ENCODE data around the gene ABLIM2. TPM values are rescaled to one million over a fixed set of nuclear protein-coding genes. Genes with fewer than 3 reads are reported as not detected.

The ABLIM2 gene
- total RNA-seq, 1 donor from 2014 or later = 3.6 TPM

DNA sequence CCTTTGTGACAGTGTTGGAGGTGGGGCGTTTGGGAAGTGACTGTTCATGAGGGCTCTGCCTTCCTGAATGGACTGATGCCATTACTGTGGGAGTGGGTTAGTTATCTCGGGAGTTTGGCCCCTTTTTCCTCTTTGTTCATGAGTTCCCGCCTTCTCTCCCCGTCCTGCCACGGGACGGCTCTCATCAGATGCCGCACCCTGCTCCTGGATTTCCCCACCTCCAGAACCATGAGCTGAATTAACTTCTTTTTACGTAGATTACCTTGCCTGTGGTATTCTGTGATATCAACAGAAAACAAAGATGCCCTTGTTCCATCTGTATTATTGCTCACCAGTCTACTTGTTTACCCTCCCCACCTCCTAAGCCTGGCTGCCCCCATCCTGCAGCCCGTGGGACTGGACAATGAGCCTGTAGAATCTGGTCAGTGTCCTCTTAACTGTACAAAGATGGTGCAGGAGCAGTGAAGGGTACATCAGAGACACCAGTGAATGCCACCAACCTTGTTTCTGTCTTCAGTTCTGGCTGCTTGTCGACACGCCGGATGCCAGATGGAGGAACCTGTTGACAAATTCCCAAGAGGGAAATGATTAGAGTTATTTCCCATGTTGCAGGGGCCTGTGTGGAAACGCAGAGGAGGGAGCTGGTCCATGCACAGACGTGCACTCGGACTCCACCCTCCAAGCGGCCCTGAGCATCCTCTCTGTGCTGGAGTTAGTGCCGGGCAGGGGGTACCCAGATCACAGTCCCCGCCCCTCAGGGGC is 104.7 kb downstream of the ABLIM2 start:
- DNase-seq (ENCODE audit: low spot score) (no peak), ATAC-seq (no peak)

DNA sequence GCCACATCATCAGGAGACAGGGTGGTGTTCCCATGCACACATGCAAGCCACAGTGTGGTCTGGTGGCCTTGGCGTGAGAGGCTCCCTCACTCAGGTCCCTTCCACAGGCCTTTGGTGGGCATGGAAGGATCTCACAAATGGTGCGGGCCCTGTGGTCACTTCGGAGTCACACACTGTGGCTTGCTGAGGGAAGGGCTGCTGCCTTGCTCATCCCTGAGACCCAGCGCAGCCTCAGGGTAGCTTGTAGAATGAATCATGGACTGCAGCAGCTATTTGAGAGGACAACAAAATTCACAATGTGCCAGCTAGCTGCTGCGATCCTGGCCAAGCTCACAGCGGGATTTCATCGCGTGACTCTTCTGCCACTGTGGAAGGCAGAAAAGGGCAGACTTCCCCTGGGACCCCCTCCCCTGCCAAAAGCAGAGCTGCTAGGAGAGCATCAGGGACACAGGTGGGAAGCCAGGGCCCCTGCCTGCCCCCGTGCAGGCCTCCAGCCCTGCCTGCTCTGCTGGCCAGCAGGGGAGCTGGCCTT is 106.4 kb downstream of the ABLIM2 start:
- ATAC-seq (no peak), DNase-seq (ENCODE audit: low spot score) (no peak)

DNA sequence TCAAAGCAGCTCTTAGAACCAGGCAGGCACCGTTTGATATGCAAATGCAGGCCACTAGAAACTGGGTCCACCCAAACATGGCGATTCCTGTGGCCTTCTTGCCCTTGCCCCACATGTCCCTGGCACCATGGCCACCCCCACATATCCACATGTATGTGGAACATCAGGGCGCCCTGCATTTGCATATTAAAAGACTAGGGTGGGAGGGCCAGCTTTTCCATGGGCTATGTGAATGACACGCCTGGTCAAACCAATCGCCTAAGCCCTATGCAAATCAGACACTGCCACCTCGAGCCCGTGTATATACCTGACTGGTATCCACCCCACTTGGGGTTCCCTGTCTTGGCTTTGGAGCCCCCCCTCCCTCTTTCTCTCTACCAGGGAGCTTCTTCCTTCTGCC is 107.0 kb downstream of the ABLIM2 start:
- ATAC-seq (no peak), DNase-seq (ENCODE audit: low spot score) (no peak)

GRCh38 chr4:8050555-8051206 is 107.9 kb downstream of the ABLIM2 start:
- DNase-seq (ENCODE audit: low spot score) (peak; percentile 85), ATAC-seq (peak; percentile 96)

DNA sequence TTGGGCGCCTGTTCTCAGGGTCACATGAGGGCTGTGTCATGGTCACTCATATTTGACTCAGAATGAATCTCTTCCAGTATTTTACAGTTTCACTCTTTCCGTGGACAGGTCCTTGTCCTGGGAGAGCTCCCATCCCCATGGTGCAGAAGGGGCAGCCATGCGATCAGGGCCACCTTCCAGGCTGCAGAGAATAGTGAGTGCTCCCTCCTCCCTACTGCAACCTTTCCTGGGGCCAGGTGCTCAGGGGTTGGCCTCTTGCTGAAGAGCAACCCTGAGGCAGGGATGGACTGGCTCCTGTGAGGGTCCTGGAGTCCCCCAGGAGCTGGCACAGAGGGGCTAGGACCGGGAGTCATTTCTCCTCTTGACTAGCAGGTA is 108.4 kb downstream of the ABLIM2 start:
- ATAC-seq = no peak

DNA sequence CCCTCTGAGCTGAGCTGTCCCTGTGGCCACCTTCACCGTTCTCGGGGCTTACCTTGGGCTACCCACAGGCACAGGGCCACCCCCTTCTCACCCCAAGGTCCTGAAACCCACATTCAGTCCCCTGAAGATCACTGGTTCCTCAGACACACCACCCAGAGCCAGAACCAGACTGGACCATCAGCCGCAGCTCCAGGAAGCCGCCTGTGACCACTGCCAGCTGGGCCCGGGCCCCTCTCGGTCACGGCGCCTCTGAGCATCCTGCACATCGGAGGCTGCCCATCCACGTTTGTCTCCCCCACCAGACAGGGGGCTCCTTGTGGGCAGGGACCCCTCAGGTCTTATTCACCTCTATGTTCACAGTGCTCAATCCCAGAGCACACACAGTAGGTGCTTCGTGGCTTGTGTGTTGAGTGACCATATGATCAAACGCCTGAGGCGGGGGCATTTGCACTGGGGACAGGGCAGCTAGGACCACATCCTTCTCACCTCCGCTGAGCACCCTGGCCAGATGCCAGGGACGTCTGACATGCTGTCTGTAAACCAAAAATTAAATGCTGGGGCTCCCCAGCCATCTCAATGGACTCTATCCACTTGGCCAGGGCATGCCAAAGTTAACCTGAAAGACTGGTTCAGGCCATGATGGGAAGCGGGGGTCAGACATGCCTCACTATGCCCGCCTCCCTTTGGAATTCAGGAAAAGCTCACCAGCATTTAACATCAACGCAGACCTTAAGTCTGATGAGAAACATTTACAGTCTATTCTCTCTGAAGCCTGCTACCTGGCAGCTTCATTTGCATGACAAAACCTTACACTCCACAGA is 109.5 kb downstream of the ABLIM2 start:
- DNase-seq (ENCODE audit: low spot score) = no peak
- ATAC-seq = no peak

More for the DNA sequence above, 108.4 kb downstream of the ABLIM2 start:
- DNase-seq (ENCODE audit: low spot score) = no peak

DNA sequence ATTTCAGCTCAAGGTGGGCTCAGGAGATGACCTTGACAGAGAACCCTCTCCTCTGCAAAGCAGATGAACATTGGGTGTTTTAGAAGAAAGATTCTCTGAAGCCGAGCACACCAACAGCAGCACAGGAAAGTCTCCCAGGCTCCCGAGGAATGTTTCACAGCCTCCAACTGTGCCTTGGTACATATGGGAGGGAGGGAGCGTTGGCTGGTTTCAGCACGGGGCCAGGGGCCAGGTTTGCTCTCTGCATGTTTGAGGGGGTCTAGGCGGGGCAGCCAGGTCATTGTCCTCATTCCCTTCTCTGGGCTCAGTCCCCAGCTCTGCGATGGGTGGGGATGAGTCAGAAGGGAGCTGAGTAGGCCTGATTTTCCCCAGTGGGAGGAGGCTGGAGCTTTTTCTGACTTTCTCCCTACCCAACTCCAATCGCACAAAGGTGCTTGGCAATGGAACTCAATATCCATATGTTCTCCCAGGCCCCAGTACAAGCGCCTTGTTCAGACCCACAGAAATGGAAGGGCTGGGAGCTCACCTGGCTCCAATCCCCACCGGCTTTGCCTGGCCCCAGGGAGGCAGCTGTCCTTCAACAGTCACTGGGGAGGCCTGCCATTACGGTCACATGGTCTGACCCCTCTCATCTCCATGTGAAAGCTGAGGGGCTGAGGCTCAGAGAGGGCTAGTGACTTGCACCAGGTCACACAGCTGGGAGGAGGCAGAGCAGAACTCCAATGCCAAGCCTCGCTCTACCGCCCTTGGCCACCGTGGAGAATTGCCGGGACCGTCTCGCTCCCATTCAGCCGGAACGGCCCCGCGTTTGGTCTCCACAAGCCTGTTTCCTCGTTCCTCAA is 110.6 kb downstream of the ABLIM2 start:
- ATAC-seq = no peak
- no peak for DNase-seq (ENCODE audit: low spot score)

DNA sequence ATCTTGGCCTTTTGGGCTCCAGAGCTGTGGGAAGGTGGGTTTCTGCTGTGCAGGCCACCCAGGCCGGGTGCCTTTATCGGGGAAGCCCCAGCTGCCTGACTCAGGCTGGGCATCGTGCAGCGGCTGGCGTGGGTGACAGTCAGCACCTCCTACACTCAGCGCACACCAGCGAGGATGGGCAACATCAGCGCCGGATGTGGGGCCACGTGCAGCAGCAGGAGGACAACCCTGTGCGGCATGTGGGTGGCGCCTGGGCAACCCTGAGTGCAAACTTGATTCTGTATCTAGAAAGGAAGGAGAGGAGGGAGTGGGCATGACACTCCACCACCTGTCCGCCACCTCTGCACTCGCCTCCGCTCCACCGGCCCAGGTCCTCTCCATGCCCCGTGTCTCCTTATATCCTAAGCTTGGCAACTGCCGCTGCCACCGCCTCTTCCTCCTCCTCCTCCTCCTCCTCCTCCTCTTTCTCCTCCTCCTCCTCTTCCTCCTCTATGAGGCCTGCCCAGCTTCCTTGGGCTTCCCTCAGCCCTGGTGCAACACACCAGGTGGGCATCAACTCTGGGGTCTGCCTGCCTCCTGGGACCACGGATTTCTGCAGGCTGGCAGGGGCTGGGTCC is 111.6 kb downstream of the ABLIM2 start:
- no peak for DNase-seq (ENCODE audit: low spot score)

DNA sequence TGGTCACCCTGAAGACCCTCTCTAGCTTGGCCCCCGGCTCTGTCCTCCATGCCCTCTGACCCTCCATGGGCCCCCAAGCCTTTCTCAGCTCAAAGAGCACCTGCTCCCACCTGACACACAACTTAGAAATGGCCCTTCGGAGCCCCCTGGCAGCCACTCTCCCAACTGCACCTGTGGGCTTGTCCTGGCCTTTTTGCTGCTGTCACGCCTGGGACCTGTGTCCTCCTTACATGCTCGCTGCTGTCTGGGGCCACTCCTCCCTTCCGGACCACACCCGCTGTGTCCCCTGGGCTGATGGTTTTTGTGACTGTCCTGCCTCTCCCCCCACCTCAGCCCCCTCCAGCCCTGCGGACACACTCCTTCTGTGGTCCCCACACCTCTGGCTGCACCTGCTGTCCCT is 112.7 kb downstream of the ABLIM2 start:
- no peak for ATAC-seq
- DNase-seq (ENCODE audit: low spot score) = no peak

More for the DNA sequence above, 111.6 kb downstream of the ABLIM2 start:
- ATAC-seq = no peak

- DNase-seq (ENCODE audit: low spot score) (no peak), ATAC-seq (no peak)
These were observed 113.9 kb downstream of the ABLIM2 start for GRCh38 chr4:8044699-8045098.

DNA sequence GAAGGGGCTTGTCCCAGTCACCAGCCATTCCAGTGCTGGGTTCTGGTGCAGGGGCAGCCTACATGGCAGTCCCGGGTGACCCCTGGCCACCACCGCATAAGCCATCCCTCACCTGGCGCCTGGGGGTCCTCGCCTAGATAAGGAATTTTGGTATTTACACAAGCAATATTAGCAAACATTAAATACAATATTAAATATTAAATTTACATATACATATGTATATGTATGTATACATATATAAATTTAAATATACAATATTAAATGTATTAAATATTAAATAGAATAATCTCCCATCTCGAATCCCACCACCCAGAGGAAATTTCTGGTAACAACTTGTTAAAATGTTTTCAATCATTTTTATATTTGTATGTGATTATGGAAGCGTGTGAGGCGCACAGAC is 114.4 kb downstream of the ABLIM2 start:
- DNase-seq (ENCODE audit: low spot score) (no peak), ATAC-seq (no peak)

DNA sequence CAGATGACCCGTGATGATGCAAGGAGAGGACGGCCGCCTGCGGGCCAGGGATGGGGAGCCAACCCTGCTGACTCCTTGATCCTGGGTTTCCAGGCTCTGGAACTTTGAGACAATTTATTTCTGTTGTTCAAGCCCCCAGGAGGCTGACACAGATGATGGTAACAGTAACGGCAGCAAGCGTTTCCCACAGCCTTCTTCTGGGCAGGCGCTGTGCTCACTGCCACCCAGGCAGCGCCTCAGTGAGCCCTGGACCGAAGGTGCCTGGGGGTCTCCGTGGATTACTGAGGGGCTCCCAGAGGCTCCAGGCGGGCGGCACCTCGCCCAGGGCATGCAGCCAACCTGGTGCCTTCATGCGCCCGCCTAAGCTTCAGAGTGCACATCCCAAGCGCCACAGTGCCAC is 115.0 kb downstream of the ABLIM2 start:
- DNase-seq (ENCODE audit: low spot score) (no peak), ATAC-seq (no peak)

DNA sequence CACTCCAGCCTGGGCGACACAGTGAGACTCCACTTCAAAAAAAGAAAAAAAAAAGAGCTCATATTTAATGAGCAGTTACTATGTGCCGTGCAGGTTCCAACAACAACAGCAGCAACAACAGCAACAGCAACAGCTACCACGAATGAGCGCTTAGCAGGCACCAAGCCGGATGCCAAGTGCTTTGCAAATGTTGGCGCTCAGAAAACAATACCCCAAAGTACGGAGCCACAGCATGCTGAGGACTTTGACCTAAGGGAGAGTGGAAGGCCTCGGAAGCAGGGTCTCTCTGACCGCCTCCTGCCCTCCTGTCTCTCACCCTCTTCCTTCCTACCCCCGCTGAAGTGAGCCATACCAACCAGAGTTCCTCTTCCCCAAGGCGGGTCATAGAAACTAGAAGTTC is 116.7 kb downstream of the ABLIM2 start:
- ATAC-seq = no peak
- no peak for DNase-seq (ENCODE audit: low spot score)

DNA sequence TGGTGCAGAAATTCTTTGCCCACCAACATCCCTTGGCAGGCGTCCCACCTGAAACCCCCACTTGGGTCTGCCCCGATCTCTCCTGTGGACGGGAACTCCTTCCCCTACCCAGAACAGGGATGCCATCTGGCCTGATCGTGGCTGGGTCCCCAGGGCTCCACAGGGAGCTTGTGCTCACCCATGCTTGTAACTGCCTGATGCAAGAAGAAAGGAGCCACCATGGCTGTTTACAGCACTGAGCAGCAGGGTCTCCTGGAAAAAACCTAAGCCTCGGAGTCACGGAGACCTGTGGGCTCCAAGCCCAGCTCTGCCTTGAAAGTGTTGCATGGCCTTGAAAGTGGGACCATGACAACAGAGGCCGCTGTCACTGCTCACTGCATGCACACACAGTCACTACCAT is 117.4 kb downstream of the ABLIM2 start:
- ATAC-seq = no peak
- DNase-seq (ENCODE audit: low spot score) = no peak

- no peak for DNase-seq (ENCODE audit: low spot score)
- no peak for ATAC-seq
These were observed 118.0 kb downstream of the ABLIM2 start for GRCh38 chr4:8040607-8041006.

DNA sequence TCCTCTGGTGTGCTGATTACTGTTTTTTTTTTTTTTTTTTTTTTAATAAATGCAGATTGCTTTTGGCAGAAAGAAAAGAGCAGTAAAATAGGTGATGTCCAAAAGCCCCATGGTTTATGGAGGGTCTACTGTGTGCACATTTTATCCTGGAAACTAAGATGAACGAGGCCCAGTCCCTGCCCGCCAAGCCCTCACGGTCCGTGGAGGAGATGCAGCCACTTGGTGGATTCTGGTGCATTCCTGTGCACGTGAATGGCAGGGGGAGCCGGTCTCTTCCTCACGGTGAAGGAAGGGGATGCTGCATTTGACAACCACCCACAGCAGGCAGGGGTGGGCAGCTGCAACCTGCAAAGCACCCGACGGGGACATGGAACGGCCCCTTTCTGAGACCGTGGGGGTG is 118.8 kb downstream of the ABLIM2 start:
- no peak for DNase-seq (ENCODE audit: low spot score)
- ATAC-seq = no peak

GRCh38 chr4:8039290-8039689 is 119.3 kb downstream of the ABLIM2 start:
- no peak for DNase-seq (ENCODE audit: low spot score)
- ATAC-seq = no peak

DNA sequence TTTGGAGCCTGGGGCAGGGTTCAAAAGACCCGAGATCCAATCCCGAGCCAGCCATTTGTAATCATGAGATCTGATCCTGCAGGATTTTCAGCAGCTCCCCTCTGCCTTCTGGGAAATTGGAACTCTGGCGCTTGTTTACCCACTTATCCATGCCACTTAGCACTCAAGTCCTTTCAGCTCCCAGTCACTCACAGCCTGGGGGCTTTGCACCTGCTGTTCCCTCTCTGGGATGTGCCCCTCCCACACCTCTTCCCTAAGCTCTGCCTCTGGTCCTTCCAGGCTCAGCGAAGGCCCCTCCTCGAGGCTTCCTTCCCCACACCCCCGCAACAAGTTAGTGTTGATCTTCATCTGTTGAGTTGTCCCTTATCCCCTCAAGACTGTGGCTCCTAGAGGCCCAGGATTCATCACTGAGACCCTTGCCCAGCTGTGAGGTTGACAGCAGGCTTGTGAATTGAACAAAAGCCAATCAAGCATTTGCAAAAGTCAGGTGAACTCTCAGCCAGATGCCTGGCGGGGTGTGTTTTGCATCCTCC is 119.8 kb downstream of the ABLIM2 start:
- DNase-seq (ENCODE audit: low spot score) (no peak), ATAC-seq (no peak)

GRCh38 chr4:8038083-8038482 is 120.5 kb downstream of the ABLIM2 start:
- no peak for DNase-seq (ENCODE audit: low spot score)
- ATAC-seq = no peak
